K562 (cell line): ENCODE results near the gene CMSS1. TPM values are rescaled to one million over a fixed set of nuclear protein-coding genes. Genes with fewer than 3 reads are reported as not detected.

Experiments used
- ATAC-seq: fragments of 200-7000 bp; cut with Tn5 transposase; 3 replicates; pipeline ENCODE4 v1.9.1; 2020; ENCODE audit warnings: moderate library complexity
- BruUV-seq: library from RNA; stranded (reverse); fragments of 400-500 nt; replicated peaks from 2 replicates; lab custom pipeline; 2021; lab: Mats Ljungman, UMichigan
- CTCF ChIA-PET: fragments of 300-600 bp; formaldehyde crosslinking; extraction: SDS; loops from one replicate; lab custom pipeline; 2021; ENCODE audit warnings: low intra/inter-chr PET ratio; lab: Yijun Ruan, JAX
- POLR2A ChIA-PET: fragments of 300-600, 350-650 bp; sonication (Branson Sonifier 250); formaldehyde crosslinking; extraction: SDS; loops from one replicate; lab custom pipeline; 2021; ENCODE audit warnings: antibody characterized with exemption, inconsistent platforms; lab: Yijun Ruan, JAX
- DNase-seq, 4 experiments: peaks; one replicate each; pipeline versions ENCODE4 v3.0.0 to v3.0.0-alpha.2; 2011 to 2018; ENCODE audit warnings: low spot score in 3 of 4, mixed read lengths in 3 of 4; ENCODE audit errors: extremely low read depth in 1 of 4
- FAIRE-seq: peaks from 2 replicates; lab custom pipeline; 2011; peaks lifted over from hg19 to GRCh38; lab: Jason Lieb, UNC
- H2AFZ ChIP-seq: 2 replicates; pipeline ENCODE4 v1.6.0; 2011; ENCODE audit warnings: low read depth, low read length, control low read depth, inconsistent platforms
- H3K27ac ChIP-seq: fragments of 200-600 bp; 3 replicates; pipeline ENCODE4 v1.8.0; 2011; ENCODE audit warnings: low read depth, mild to moderate bottlenecking, control low read depth, inconsistent platforms, low read length, moderate library complexity, mixed read lengths; ENCODE audit errors: extremely low read depth
- H3K27me3 ChIP-seq, 2 experiments: fragments of 300-600 bp in 1 of 2; 2 replicates in 1 of 2; 3 replicates in 1 of 2; pipeline versions ENCODE4 v1.6.0 to v1.8.0; 2011; ENCODE audit warnings: inconsistent platforms in 2 of 2, low read length in 2 of 2, mild to moderate bottlenecking in 1 of 2, mixed read lengths in 1 of 2, moderate library complexity in 1 of 2; ENCODE audit not compliant: control insufficient read depth in 2 of 2, insufficient read depth in 2 of 2
- H3K36me3 ChIP-seq: fragments of 300-600 bp; 3 replicates; pipeline ENCODE4 v1.8.0; 2011; ENCODE audit warnings: mild to moderate bottlenecking, low read length, inconsistent platforms; ENCODE audit not compliant: control insufficient read depth, insufficient read depth
- H3K4me1 ChIP-seq, 2 experiments: fragments of 200-600 bp in 1 of 2; replicated peaks in 1 of 2; 2 replicates in 1 of 2; 3 replicates in 1 of 2; pipeline versions ENCODE4 v1.5.1 to v1.8.0; 2011; ENCODE audit warnings: inconsistent platforms in 2 of 2, low read length in 2 of 2, mild to moderate bottlenecking in 1 of 2, mixed read lengths in 1 of 2, moderate library complexity in 1 of 2; ENCODE audit not compliant: control insufficient read depth in 2 of 2, insufficient read depth in 2 of 2
- H3K4me2 ChIP-seq: 2 replicates; pipeline ENCODE4 v1.6.1; 2011; ENCODE audit warnings: low read length, control low read depth, inconsistent platforms, mixed read lengths; ENCODE audit not compliant: insufficient read depth
- H3K4me3 ChIP-seq: fragments of 200-600 bp; sonication (generic), shearing (Covaris generic); 2 replicates; pipeline ENCODE4 v1.5.1; 2016; ENCODE audit warnings: control low read depth, inconsistent platforms
- H3K79me2 ChIP-seq: fragments of 200-600 bp; 3 replicates; pipeline ENCODE4 v1.8.0; 2011; ENCODE audit warnings: low read length, inconsistent platforms; ENCODE audit not compliant: control insufficient read depth, insufficient read depth
- H3K9ac ChIP-seq, 2 experiments: 2 replicates each; pipeline versions ENCODE4 v1.6.0 to v1.6.1; 2011; ENCODE audit warnings: low read depth in 2 of 2, low read length in 2 of 2, control low read depth in 1 of 2, inconsistent platforms in 1 of 2, mild to moderate bottlenecking in 1 of 2, mixed read lengths in 1 of 2; ENCODE audit not compliant: insufficient read depth in 1 of 2
- H3K9me1 ChIP-seq: one replicate; pipeline ENCODE4 v1.6.0; 2011; ENCODE audit warnings: inconsistent platforms, mild to moderate bottlenecking, low read length, moderate library complexity; ENCODE audit not compliant: control insufficient read depth, insufficient read depth
- H3K9me3 ChIP-seq: replicated peaks from 2 replicates; pipeline ENCODE4 v1.5.1; 2011; ENCODE audit warnings: low read depth, low read length, inconsistent platforms; ENCODE audit not compliant: control insufficient read depth, insufficient read depth
- H4K20me1 ChIP-seq: replicated peaks from 2 replicates; pipeline ENCODE4 v1.6.1; 2011; ENCODE audit warnings: low read length, inconsistent platforms, mixed read lengths; ENCODE audit not compliant: control insufficient read depth, insufficient read depth
- BRD9 ChIP-seq: fragments of 450-650 bp; IDR thresholded peaks from 2 replicates; pipeline ENCODE4 v1.6.1; 2018; ENCODE audit warnings: low read depth; ENCODE audit not compliant: partially characterized antibody
- DNMT1 ChIP-seq: fragments of 450-650 bp; IDR thresholded peaks from 2 replicates; pipeline ENCODE4 v1.6.1; 2016; ENCODE audit warnings: antibody characterized with exemption, mild to moderate bottlenecking
- E2F3 ChIP-seq: fragments of 250-450 bp; sonication (Bioruptor Pico); IDR thresholded peaks from 2 replicates; pipeline ENCODE4 v1.4.0; 2020; ENCODE audit warnings: mild to moderate bottlenecking
- ETV1 ChIP-seq: fragments of 450-650 bp; conservative IDR thresholded peaks from 2 replicates; pipeline ENCODE4 v1.6.1; 2016; ENCODE audit warnings: missing genetic modification characterization, control low read depth, low read depth, missing compliant biosample characterization
- FOXM1 ChIP-seq, 2 experiments: fragments of 450-650 bp in 1 of 2; sonication (generic) in 1 of 2; formaldehyde crosslinking in 1 of 2; IDR thresholded peaks; 2 replicates each; pipeline versions ENCODE4 v1.6.1 to v1.9.0; 2017 to 2022; ENCODE audit warnings: low read depth in 2 of 2, mild to moderate bottlenecking in 2 of 2, missing genetic modification reagents in 1 of 2, moderate library complexity in 1 of 2
- HMG20B ChIP-seq: fragments of 250-450 bp; sonication (Bioruptor Pico); IDR thresholded peaks from 2 replicates; pipeline ENCODE4 v1.5.0; 2021; ENCODE audit warnings: mild to moderate bottlenecking
- MCM7 ChIP-seq, 2 experiments: fragments of 450-650 bp; IDR thresholded peaks; 2 replicates each; pipeline ENCODE4 v1.6.1; 2016 to 2018
- MECOM ChIP-seq: fragments of 250-450 bp; sonication (Bioruptor Pico); IDR thresholded peaks from 2 replicates; pipeline ENCODE4 v1.8.0; 2022; ENCODE audit warnings: inconsistent platforms
- MYBL2 ChIP-seq, 2 experiments: fragments of 450-650 bp in 1 of 2; sonication (generic) in 1 of 2; formaldehyde crosslinking in 1 of 2; IDR thresholded peaks; 2 replicates each; pipeline versions ENCODE4 v1.6.1 to v1.8.1; 2017 to 2022; ENCODE audit warnings: borderline replicate concordance in 1 of 2, inconsistent platforms in 1 of 2, low read depth in 1 of 2, mild to moderate bottlenecking in 1 of 2, missing genetic modification reagents in 1 of 2, moderate library complexity in 1 of 2
- NCOR1 ChIP-seq: fragments of 450-650 bp; IDR thresholded peaks from 2 replicates; pipeline ENCODE4 v1.6.1; 2016; ENCODE audit warnings: mild to moderate bottlenecking, moderate library complexity
- NEUROD1 ChIP-seq: fragments of 150-350 bp; IDR thresholded peaks from 2 replicates; pipeline ENCODE4 v1.6.1; 2014; ENCODE audit warnings: borderline replicate concordance, low read length, low read depth; ENCODE audit not compliant: partially characterized antibody
- NFATC3 ChIP-seq: fragments of 450-650 bp; IDR thresholded peaks from 2 replicates; pipeline ENCODE4 v1.6.1; 2017; ENCODE audit warnings: mild to moderate bottlenecking
- RBM15 ChIP-seq: fragments of 200-400 bp; formaldehyde crosslinking; IDR thresholded peaks from 2 replicates; pipeline ENCODE4 v1.6.1; 2018; ENCODE audit warnings: mild to moderate bottlenecking, low read length, moderate library complexity; ENCODE audit not compliant: insufficient read depth
- RBM22 ChIP-seq: fragments of 200-400 bp; formaldehyde crosslinking; IDR thresholded peaks from 2 replicates; pipeline ENCODE4 v1.6.1; 2018; ENCODE audit warnings: low read length, low read depth; ENCODE audit not compliant: poor library complexity, severe bottlenecking
- TCF15 ChIP-seq: fragments of 250-450 bp; sonication (Bioruptor Pico); IDR thresholded peaks from 2 replicates; pipeline ENCODE4 v1.8.0; 2022; ENCODE audit warnings: moderate library complexity, mild to moderate bottlenecking, inconsistent platforms
- ZBTB2 ChIP-seq: fragments of 450-650 bp; IDR thresholded peaks from 2 replicates; pipeline ENCODE4 v1.6.1; 2016; ENCODE audit warnings: antibody characterized with exemption
- ZFP30 ChIP-seq: fragments of 250-450 bp; sonication (Bioruptor Pico); IDR thresholded peaks from 2 replicates; pipeline ENCODE4 v1.8.0; 2022; ENCODE audit warnings: moderate library complexity, mild to moderate bottlenecking, inconsistent platforms, borderline replicate concordance
- ZNF232 ChIP-seq: sonication (generic); formaldehyde crosslinking; IDR thresholded peaks from 2 replicates; pipeline ENCODE4 v1.8.0; 2022; ENCODE audit warnings: mild to moderate bottlenecking, missing genetic modification reagents
- ZNF592 ChIP-seq: fragments of 450-650 bp; IDR thresholded peaks from 2 replicates; pipeline ENCODE4 v1.6.1; 2017; ENCODE audit warnings: antibody characterized with exemption, mild to moderate bottlenecking
- WGBS: fragments of 100-300 bp; shearing (Covaris generic); methylation state at CpG from one replicate; pipeline ENCODE4 v1.1.6; 2016; ENCODE audit warnings: low coverage, mixed read lengths; ENCODE audit not compliant: insufficient coverage; ENCODE audit errors: missing lambda C conversion rate; 5-methylcytosine and 5-hydroxymethylcytosine counted together
- in situ Hi-C: fragments of 300-500 bp; cut with MboI; formaldehyde crosslinking; loops from 4 replicates; pipeline ENCODE4 v1.15.0; 2018; ENCODE audit warnings: inconsistent platforms, mixed read lengths
- intact Hi-C: fragments of 100-400 bp; cut with micrococcal nuclease; formaldehyde crosslinking; loops from 2 replicates; pipeline ENCODE4 v1.14.2; 2022
- polyA plus RNA-seq, 8 experiments: library from polyadenylated mRNA; depleted of rRNA in 4 of 8; stranded (reverse) in 5 of 8; unstranded in 3 of 8; fragments of >200 nt; fragmentation: Nextera tagmentation in 2 of 8; fragmentation: Illumina TruSeq in 1 of 8; extraction: Ambion mirVana in 2 of 8; extraction: Trizol in 1 of 8; gene quantifications; 2 replicates each; pipeline versions ENCODE4 v1.2.1 to v1.2.3, GENCODE V29; 2011 to 2014; ENCODE audit warnings: inconsistent platforms in 1 of 8, missing spikeins in 1 of 8
- total RNA-seq, 7 experiments: library from RNA; depleted of rRNA in 6 of 7; stranded (reverse); fragments of >200 nt in 6 of 7; fragmentation: Illumina TruSeq in 2 of 7; extraction: Trizol in 2 of 7; gene quantifications; 2 replicates each; pipeline versions ENCODE4 v1.2.1 to v1.2.3, GENCODE V29; 2011 to 2021; ENCODE audit warnings: low replicate concordance in 1 of 7

The CMSS1 gene
- total and polyA plus RNA-seq, 9 of the 15 experiments (the other 6 are each of a cell fraction or from before 2014, with no cell fraction given), result 46.9 to 109 (median 72.3) TPM

- no peak overlapping the region for H3K4me2 ChIP-seq
- H3K9me3 ChIP-seq, result no peaks in the 10 kb centered on the region
- H4K20me1 ChIP-seq, result no peaks in the 10 kb centered on the region
- H3K36me3 ChIP-seq, result no peaks in the 10 kb centered on the region
- H3K4me3 ChIP-seq, result no peak overlapping the region
- H3K4me1 ChIP-seq, result no peaks in the 10 kb centered on the region
- BruUV-seq, result no TSS peak
- DNase-seq, result no peak
- no peaks in the 10 kb centered on the region for H3K27me3 ChIP-seq
- no peaks in the 10 kb centered on the region for H3K9me1 ChIP-seq
- no peak for ATAC-seq
- no peak overlapping the region for H3K9ac ChIP-seq
- intact Hi-C loops (no loop called here), in situ Hi-C loops (no loop called here)
- POLR2A ChIA-PET, result no interaction called here
- CTCF ChIA-PET, result no interaction called here
- FAIRE-seq, result no peak
- no peak overlapping the region for H3K27ac ChIP-seq
- H2AFZ ChIP-seq, result no peak overlapping the region
- 92% methylated on average over 1 of the region's 1 CpG for WGBS
- no peaks in the 10 kb centered on the region; the same call in 2 of the 3 replicates for H3K79me2 ChIP-seq
- TF ChIP-seq TCF15 (CRISPR knock-in tag) (no peak), RBM22 (no peak), FOXM1 (IDR thresholded peaks at IDR 0.05; ENCODE audit: low read depth) (no peak), FOXM1 (CRISPR knock-in tag; IDR thresholded peaks at IDR 0.05; ENCODE audit: low read depth) (no peak), ZBTB2 (no peak), ZFP30 (CRISPR knock-in tag) (no peak), NFATC3 (no peak), MCM7 (IDR thresholded peaks at IDR 0.05) (no peak), NCOR1 (no peak), MYBL2 (IDR thresholded peaks at IDR 0.05; ENCODE audit: low read depth) (no peak), MYBL2 (CRISPR knock-in tag; IDR thresholded peaks at IDR 0.05; ENCODE audit: borderline replicate concordance) (no peak), BRD9 (no peak), E2F3 (CRISPR knock-in tag) (no peak), ETV1 (tag) (no peak), ZNF232 (no peak), MECOM (CRISPR knock-in tag) (no peak), DNMT1 (no peak), ZNF592 (no peak), HMG20B (CRISPR knock-in tag) (no peak), RBM15 (no peak), NEUROD1 (no peak)
Observed at GRCh38 chr3:99981138-99981537, 163.5 kb downstream of the CMSS1 start.
